Measurements from ENCODE around the gene TSPO. TPM values are rescaled to one million over a fixed set of nuclear protein-coding genes. Genes with fewer than 3 reads are reported as not detected.

Gene TSPO
- total RNA-seq, 4 donors from 2014 or later, result 307 to 452 (median 365) TPM

DNA sequence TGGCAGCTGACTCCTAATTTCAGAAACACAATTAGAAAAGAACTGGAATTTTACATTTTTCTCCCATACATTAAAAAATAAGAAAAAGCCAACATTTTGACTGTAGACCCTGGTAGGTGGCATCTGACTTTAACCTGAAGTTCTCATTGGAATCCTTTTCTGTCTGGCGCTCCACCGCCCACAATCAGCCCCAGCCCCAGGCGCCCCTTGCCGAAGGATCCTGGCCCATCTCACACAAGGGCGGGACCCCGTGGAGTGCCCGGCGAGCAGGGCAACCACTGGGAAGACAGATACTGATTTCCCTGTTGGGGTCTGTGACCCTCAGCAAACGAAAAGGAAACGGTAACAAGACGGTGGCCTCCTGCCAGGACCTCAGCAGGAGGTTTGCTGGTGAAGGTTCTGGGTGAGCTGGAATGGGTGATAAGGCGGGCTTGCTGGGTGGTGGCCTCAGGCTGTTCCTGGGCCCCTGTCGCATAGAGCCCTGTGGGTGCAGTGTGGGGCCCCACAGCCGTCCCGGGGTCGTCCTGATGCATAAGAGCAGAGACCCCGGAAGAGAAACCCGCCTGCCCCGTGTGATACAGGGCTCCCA lies 15.7 kb downstream of the TSPO start:
- in situ Hi-C loops (cut with MboI; ENCODE audit: low pct_ligation_motif_present in 1 of 4, low pct_unique_long_range_greater_than_20kb in 1 of 4, low sequenced_read_pairs in 3 of 4), result no loop called here
- Histone ChIP-seq H3K27me3 (no peaks in the 10 kb centered on the region), H3K36me3 (no peaks in the 10 kb centered on the region), H3K4me3 (no peak overlapping the region), H3K4me1 (peaks cover 0 to 30% (median 24%) of the 10 kb centered on the region in 4 donors), H3K9me3 (no peaks in the 10 kb centered on the region), H3K27ac (no peak overlapping the region)
- TF ChIP-seq, protein P1, sequence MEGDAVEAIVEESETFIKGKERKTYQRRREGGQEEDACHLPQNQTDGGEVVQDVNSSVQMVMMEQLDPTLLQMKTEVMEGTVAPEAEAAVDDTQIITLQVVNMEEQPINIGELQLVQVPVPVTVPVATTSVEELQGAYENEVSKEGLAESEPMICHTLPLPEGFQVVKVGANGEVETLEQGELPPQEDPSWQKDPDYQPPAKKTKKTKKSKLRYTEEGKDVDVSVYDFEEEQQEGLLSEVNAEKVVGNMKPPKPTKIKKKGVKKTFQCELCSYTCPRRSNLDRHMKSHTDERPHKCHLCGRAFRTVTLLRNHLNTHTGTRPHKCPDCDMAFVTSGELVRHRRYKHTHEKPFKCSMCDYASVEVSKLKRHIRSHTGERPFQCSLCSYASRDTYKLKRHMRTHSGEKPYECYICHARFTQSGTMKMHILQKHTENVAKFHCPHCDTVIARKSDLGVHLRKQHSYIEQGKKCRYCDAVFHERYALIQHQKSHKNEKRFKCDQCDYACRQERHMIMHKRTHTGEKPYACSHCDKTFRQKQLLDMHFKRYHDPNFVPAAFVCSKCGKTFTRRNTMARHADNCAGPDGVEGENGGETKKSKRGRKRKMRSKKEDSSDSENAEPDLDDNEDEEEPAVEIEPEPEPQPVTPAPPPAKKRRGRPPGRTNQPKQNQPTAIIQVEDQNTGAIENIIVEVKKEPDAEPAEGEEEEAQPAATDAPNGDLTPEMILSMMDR (IDR thresholded peaks at IDR 0.05), result no peak
- TF ChIP-seq POLR2A (IDR thresholded peaks at IDR 0.05) (no peak), POLR2AphosphoS5 (IDR thresholded peaks at IDR 0.05) (no peak), EP300 (IDR thresholded peaks at IDR 0.05; ENCODE audit: low read depth) (no peak)
- intact Hi-C loops (cut with DNase I; ENCODE audit: low total_unique reads), result no loop called here
- 93 to 100% methylated on average over 5 to 19 of the region's 19 CpGs for WGBS, 2 donors (ENCODE audit: low coverage in 1 of 2)
- no peak for DNase-seq

GRCh38 chr22:43168471-43169309 lies 17.3 kb downstream of the TSPO start:
- in situ Hi-C loops (cut with MboI; ENCODE audit: low pct_ligation_motif_present in 1 of 4, low pct_unique_long_range_greater_than_20kb in 1 of 4, low sequenced_read_pairs in 3 of 4) (no loop called here), intact Hi-C loops (cut with DNase I; ENCODE audit: low total_unique reads) (no loop called here)
- Histone ChIP-seq H3K4me1 (peaks cover 0 to 19% (median 16%) of the 10 kb centered on the region in 4 donors), H3K27me3 (no peaks in the 10 kb centered on the region), H3K9me3 (no peaks in the 10 kb centered on the region), H3K36me3 (peaks cover 0 to 6% (median 0%) of the 10 kb centered on the region in 4 donors), H3K27ac (no peak overlapping the region), H3K4me3 (no peak overlapping the region)
- no peak for DNase-seq
- 85% methylated on average over 23 of the region's 25 CpGs; no CpG with 5 or more reads in 1 of the 2 donors for WGBS, 2 donors (ENCODE audit: low coverage in 1 of 2)
- TF ChIP-seq POLR2AphosphoS5 (IDR thresholded peaks at IDR 0.05) (no peak), POLR2A (IDR thresholded peaks at IDR 0.05) (no peak), EP300 (IDR thresholded peaks at IDR 0.05; ENCODE audit: low read depth) (no peak)
- TF ChIP-seq, protein P1 (IDR thresholded peaks at IDR 0.05), result no peak

- no peak overlapping the region for H3K4me3 ChIP-seq
- in situ Hi-C loops (cut with MboI; ENCODE audit: low pct_ligation_motif_present in 1 of 4, low pct_unique_long_range_greater_than_20kb in 1 of 4, low sequenced_read_pairs in 3 of 4) (no loop called here), intact Hi-C loops (cut with DNase I; ENCODE audit: low total_unique reads) (no loop called here)
- peaks cover 0 to 16% (median 13%) of the 10 kb centered on the region in 4 donors for H3K4me1 ChIP-seq
- H3K36me3 ChIP-seq, result peaks cover 0 to 14% (median 2%) of the 10 kb centered on the region in 4 donors
- H3K27ac ChIP-seq, result no peak overlapping the region
- DNase-seq, result no peak
- no peaks in the 10 kb centered on the region for H3K27me3 ChIP-seq
- H3K9me3 ChIP-seq, result no peaks in the 10 kb centered on the region
- no peak for TF ChIP-seq EP300 (IDR thresholded peaks at IDR 0.05; ENCODE audit: low read depth)
- TF ChIP-seq, protein P1 (IDR thresholded peaks at IDR 0.05), result no peak
- WGBS, 2 donors (ENCODE audit: low coverage in 1 of 2), result 85% methylated on average over 22 of the region's 23 CpGs; no CpG with 5 or more reads in 1 of the 2 donors
Observed at GRCh38 chr22:43169310-43170130, 18.2 kb downstream of the TSPO start.

GRCh38 chr22:43170131-43170480 lies 18.7 kb downstream of the TSPO start:
- intact Hi-C loops (cut with DNase I; ENCODE audit: low total_unique reads) (no loop called here), in situ Hi-C loops (cut with MboI; ENCODE audit: low pct_ligation_motif_present in 1 of 4, low pct_unique_long_range_greater_than_20kb in 1 of 4, low sequenced_read_pairs in 3 of 4) (no loop called here)
- Histone ChIP-seq H3K27ac (peak overlapping the region in 1 of 4 donors; percentile 89), H3K27me3 (no peaks in the 10 kb centered on the region), H3K4me1 (peaks cover 0 to 16% (median 13%) of the 10 kb centered on the region in 4 donors), H3K9me3 (no peaks in the 10 kb centered on the region), H3K36me3 (peaks cover 0 to 14% (median 2%) of the 10 kb centered on the region in 4 donors), H3K4me3 (peak overlapping the region in 1 of 4 donors; percentile 43)
- DNase-seq, result no peak
- TF ChIP-seq EP300 (IDR thresholded peaks at IDR 0.05; ENCODE audit: low read depth) (no peak), POLR2A (IDR thresholded peaks at IDR 0.05) (no peak), POLR2AphosphoS5 (IDR thresholded peaks at IDR 0.05) (no peak)
- TF ChIP-seq, protein P1 (IDR thresholded peaks at IDR 0.05), result no peak
- WGBS, 2 donors (ENCODE audit: low coverage in 1 of 2), result 92% methylated on average over 9 of the region's 9 CpGs; no CpG with 5 or more reads in 1 of the 2 donors
